ENCODE data around the gene GCNT4. TPM values are rescaled to one million over a fixed set of nuclear protein-coding genes. Genes with fewer than 3 reads are reported as not detected.

GCNT4 gene
- total and polyA plus RNA-seq, 2 donors (not counting 3 experiments of a cell fraction or from before 2014, with no cell fraction given) = not detected

DNA sequence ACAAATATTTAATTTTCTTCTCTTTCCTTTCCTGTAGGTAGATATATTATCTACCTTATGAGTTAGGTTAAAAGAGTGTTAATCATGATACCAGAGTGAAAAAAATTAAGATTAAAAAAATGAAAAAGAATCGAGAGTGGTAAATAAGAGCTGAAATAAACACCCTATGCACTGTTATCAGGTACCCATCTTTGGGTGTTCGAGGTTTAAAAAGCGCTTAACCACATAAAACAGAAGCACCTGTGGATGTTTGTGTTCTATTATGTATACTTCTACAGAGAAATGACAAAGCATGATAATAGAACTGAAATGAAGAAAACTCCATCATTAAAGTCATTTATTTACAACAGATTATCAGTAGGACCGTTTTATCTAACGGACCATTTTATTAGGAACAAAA lies 25.7 kb upstream of the GCNT4 start:
- Histone ChIP-seq H3K27me3 (ENCODE audit: control insufficient read depth in 2 of 2, insufficient read depth in 2 of 2, low read length in 2 of 2) (peaks cover 0 to 13% of the 10 kb centered on the region in 2 experiments), H2AFZ (ENCODE audit: low read depth, low read length) (no peak overlapping the region), H3K79me2 (ENCODE audit: control insufficient read depth, insufficient read depth, low read length) (no peaks in the 10 kb centered on the region), H3K36me3 (ENCODE audit: control insufficient read depth in 2 of 2, extremely low read depth in 1 of 2, insufficient read depth in 2 of 2, low read length in 2 of 2) (no peaks in the 10 kb centered on the region), H3K9me1 (replicated peaks; ENCODE audit: control insufficient read depth, extremely low read depth, insufficient read depth, low read length) (no peaks in the 10 kb centered on the region), H3K4me2 (ENCODE audit: insufficient read depth, low read length) (no peak overlapping the region), H3K4me1 (ENCODE audit: control insufficient read depth, extremely low read depth, insufficient read depth, low read length) (no peaks in the 10 kb centered on the region), H4K20me1 (replicated peaks; ENCODE audit: control insufficient read depth, extremely low read depth, insufficient read depth, low read length) (no peaks in the 10 kb centered on the region), H3K9me3 (replicated peaks; ENCODE audit: control insufficient read depth, insufficient read depth, low read length) (no peaks in the 10 kb centered on the region), H3K27ac (ENCODE audit: insufficient read depth, low read depth, low read length) (no peak overlapping the region), H3K9ac (replicated peaks; ENCODE audit: extremely low read depth, insufficient read depth, low read length) (no peak overlapping the region), H3K4me3 (replicated peaks in 1 of 3; ENCODE audit: insufficient read depth in 1 of 3, low read depth in 1 of 3, low read length in 3 of 3) (no peak overlapping the region)
- no TSS peak for BruUV-seq (replicated peaks)
- ChIA-PET CTCF (no interaction called here), POLR2A (no interaction called here)
- intact Hi-C loops (cut with micrococcal nuclease) = no loop called here
- dilution Hi-C loops (cut with MboI; ENCODE audit: extremely low pct_ligation_motif_present, low sequenced_read_pairs) = no loop called here
- TF ChIP-seq MYC (IDR thresholded peaks at IDR 0.05; ENCODE audit: low read depth, low read length) (no peak), POLR2AphosphoS5 (IDR thresholded peaks at IDR 0.05; ENCODE audit: insufficient read depth, low read depth, low read length) (no peak), FOS (IDR thresholded peaks at IDR 0.05; ENCODE audit: borderline replicate concordance, insufficient read depth, low read length) (no peak), POLR2A (IDR thresholded peaks at IDR 0.05; ENCODE audit: low read depth, low read length) (no peak), EZH2 (IDR thresholded peaks at IDR 0.05; ENCODE audit: borderline replicate concordance, low read depth, low read length, severe bottlenecking) (no peak), JUN (IDR thresholded peaks at IDR 0.05; ENCODE audit: borderline replicate concordance, insufficient read depth, insufficient read length, low read depth) (no peak), GATA2 (IDR thresholded peaks at IDR 0.05; ENCODE audit: insufficient read depth, insufficient read length, low read depth, low read length) (no peak)
- TF ChIP-seq, protein P1, sequence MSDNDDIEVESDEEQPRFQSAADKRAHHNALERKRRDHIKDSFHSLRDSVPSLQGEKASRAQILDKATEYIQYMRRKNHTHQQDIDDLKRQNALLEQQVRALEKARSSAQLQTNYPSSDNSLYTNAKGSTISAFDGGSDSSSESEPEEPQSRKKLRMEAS (IDR thresholded peaks at IDR 0.05; ENCODE audit: insufficient read depth, insufficient read length) = no peak
- TF ChIP-seq, protein P2, sequence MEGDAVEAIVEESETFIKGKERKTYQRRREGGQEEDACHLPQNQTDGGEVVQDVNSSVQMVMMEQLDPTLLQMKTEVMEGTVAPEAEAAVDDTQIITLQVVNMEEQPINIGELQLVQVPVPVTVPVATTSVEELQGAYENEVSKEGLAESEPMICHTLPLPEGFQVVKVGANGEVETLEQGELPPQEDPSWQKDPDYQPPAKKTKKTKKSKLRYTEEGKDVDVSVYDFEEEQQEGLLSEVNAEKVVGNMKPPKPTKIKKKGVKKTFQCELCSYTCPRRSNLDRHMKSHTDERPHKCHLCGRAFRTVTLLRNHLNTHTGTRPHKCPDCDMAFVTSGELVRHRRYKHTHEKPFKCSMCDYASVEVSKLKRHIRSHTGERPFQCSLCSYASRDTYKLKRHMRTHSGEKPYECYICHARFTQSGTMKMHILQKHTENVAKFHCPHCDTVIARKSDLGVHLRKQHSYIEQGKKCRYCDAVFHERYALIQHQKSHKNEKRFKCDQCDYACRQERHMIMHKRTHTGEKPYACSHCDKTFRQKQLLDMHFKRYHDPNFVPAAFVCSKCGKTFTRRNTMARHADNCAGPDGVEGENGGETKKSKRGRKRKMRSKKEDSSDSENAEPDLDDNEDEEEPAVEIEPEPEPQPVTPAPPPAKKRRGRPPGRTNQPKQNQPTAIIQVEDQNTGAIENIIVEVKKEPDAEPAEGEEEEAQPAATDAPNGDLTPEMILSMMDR (IDR thresholded peaks at IDR 0.05; ENCODE audit: extremely low read depth in 1 of 2, insufficient read depth in 1 of 2, low read depth in 1 of 2, low read length in 2 of 2) = no peak
- no peak for FAIRE-seq
- DNase-seq (ENCODE audit: low read depth, low spot score) = no peak
